HUES6 (cell line): ENCODE results near the gene USP17L13.
"Not testable (repeated sequence)": the region's sequence is repeated elsewhere in the genome, so short reads cannot be mapped to it uniquely, and the experiment has no call there.

Source experiments
- H3K27ac ChIP-seq: 2 replicates; pipeline ENCODE4 v1.7.0; 2013; ENCODE audit warnings: low read depth, mild to moderate bottlenecking, low read length, inconsistent platforms
- H3K27me3 ChIP-seq: 2 replicates; pipeline ENCODE4 v1.6.1; 2013; ENCODE audit warnings: low read length; ENCODE audit not compliant: control insufficient read depth, insufficient read depth
- H3K36me3 ChIP-seq: 2 replicates; pipeline ENCODE4 v1.6.1; 2013; ENCODE audit warnings: low read length; ENCODE audit not compliant: control insufficient read depth, insufficient read depth
- H3K4me1 ChIP-seq: 2 replicates; pipeline ENCODE4 v1.6.1; 2013; ENCODE audit warnings: low read length; ENCODE audit not compliant: control insufficient read depth, insufficient read depth
- H3K4me3 ChIP-seq: 2 replicates; pipeline ENCODE4 v1.5.1; 2013; ENCODE audit warnings: low read depth, low read length
- H3K9ac ChIP-seq: one replicate; pipeline ENCODE4 v1.6.1; 2013; ENCODE audit warnings: mild to moderate bottlenecking, low read length
- H3K9me3 ChIP-seq: 2 replicates; pipeline ENCODE4 v1.6.1; 2013; ENCODE audit warnings: low read depth, low read length; ENCODE audit not compliant: control insufficient read depth, insufficient read depth

The USP17L13 gene

GRCh38 chr4:9224596-9224995, at the start of gene USP17L13:
Gene USP17L13 (plus strand): TSS chr4:9224896. CDS start chr4:9224896, 0 bp downstream.
- H3K27me3 ChIP-seq, H3K4me3 ChIP-seq, H3K4me1 ChIP-seq, H3K27ac ChIP-seq, H3K9ac ChIP-seq, H3K36me3 ChIP-seq, H3K9me3 ChIP-seq: not testable (repeated sequence)

GRCh38 chr4:9210357-9210756, 14.3 kb upstream of the USP17L13 start, which contains the start of gene USP17L10:
Gene USP17L10 (plus strand): TSS chr4:9210657. CDS start chr4:9210657, 0 bp downstream.
- H3K27ac ChIP-seq, H3K9ac ChIP-seq, H3K27me3 ChIP-seq, H3K4me3 ChIP-seq, H3K36me3 ChIP-seq, H3K9me3 ChIP-seq, H3K4me1 ChIP-seq: not testable (repeated sequence)

GRCh38 chr4:9214701-9215100, 10.0 kb upstream of the USP17L13 start:
- H3K4me3 ChIP-seq, H3K27ac ChIP-seq, H3K36me3 ChIP-seq, H3K9ac ChIP-seq, H3K4me1 ChIP-seq, H3K27me3 ChIP-seq, H3K9me3 ChIP-seq: not testable (repeated sequence)

- not testable (repeated sequence) for H3K4me1 ChIP-seq, H3K4me3 ChIP-seq, H3K9ac ChIP-seq, H3K36me3 ChIP-seq, H3K27ac ChIP-seq, H3K27me3 ChIP-seq, H3K9me3 ChIP-seq
These were observed 9.6 kb upstream of the USP17L13 start, which contains the start of gene USP17L11 for GRCh38 chr4:9215105-9215504. Gene USP17L11 (plus strand): TSS chr4:9215405. CDS start chr4:9215405, 0 bp downstream.

- not testable (repeated sequence) for H3K27ac ChIP-seq, H3K4me3 ChIP-seq, H3K4me1 ChIP-seq, H3K9me3 ChIP-seq, H3K36me3 ChIP-seq, H3K9ac ChIP-seq, H3K27me3 ChIP-seq
These were observed 4.8 kb upstream of the USP17L13 start, which contains the start of gene USP17L12 for GRCh38 chr4:9219852-9220251. Gene USP17L12 (plus strand): TSS chr4:9220152. CDS start chr4:9220152, 0 bp downstream.

- H3K9ac ChIP-seq, H3K4me3 ChIP-seq, H3K27ac ChIP-seq, H3K36me3 ChIP-seq, H3K27me3 ChIP-seq, H3K4me1 ChIP-seq, H3K9me3 ChIP-seq: not testable (repeated sequence)
These were observed 5.6 kb downstream of the USP17L13 start for GRCh38 chr4:9230249-9230648.

- H3K27me3 ChIP-seq, H3K27ac ChIP-seq, H3K9me3 ChIP-seq, H3K36me3 ChIP-seq, H3K9ac ChIP-seq, H3K4me1 ChIP-seq, H3K4me3 ChIP-seq: not testable (repeated sequence)
These were observed 9.4 kb downstream of the USP17L13 start, which contains the start of gene USP17L15 for GRCh38 chr4:9234085-9234484. Gene USP17L15 (plus strand): TSS chr4:9234385. CDS start chr4:9234385, 0 bp downstream.

- not testable (repeated sequence) for H3K4me3 ChIP-seq, H3K36me3 ChIP-seq, H3K27me3 ChIP-seq, H3K4me1 ChIP-seq, H3K27ac ChIP-seq, H3K9me3 ChIP-seq, H3K9ac ChIP-seq
These were observed 13.8 kb downstream of the USP17L13 start for GRCh38 chr4:9238461-9238860.

GRCh38 chr4:9243579-9243978, 18.9 kb downstream of the USP17L13 start, which contains the start of gene USP17L17:
Gene USP17L17 (plus strand): TSS chr4:9243879. CDS start chr4:9243879, 0 bp downstream.
- not testable (repeated sequence) for H3K4me1 ChIP-seq, H3K27me3 ChIP-seq, H3K4me3 ChIP-seq, H3K9me3 ChIP-seq, H3K27ac ChIP-seq, H3K36me3 ChIP-seq, H3K9ac ChIP-seq

- H3K36me3 ChIP-seq, H3K9ac ChIP-seq, H3K9me3 ChIP-seq, H3K27me3 ChIP-seq, H3K27ac ChIP-seq, H3K4me1 ChIP-seq, H3K4me3 ChIP-seq: not testable (repeated sequence)
These were observed 23.4 kb downstream of the USP17L13 start, which contains the start of gene USP17L18 for GRCh38 chr4:9247953-9248680. Gene USP17L18 (plus strand): TSS chr4:9248630. CDS start chr4:9248630, 0 bp downstream.

GRCh38 chr4:9253078-9253477, 28.4 kb downstream of the USP17L13 start, which contains the start of gene USP17L19:
Gene USP17L19 (plus strand): TSS chr4:9253378. CDS start chr4:9253378, 0 bp downstream.
- not testable (repeated sequence) for H3K36me3 ChIP-seq, H3K4me1 ChIP-seq, H3K27me3 ChIP-seq, H3K9me3 ChIP-seq, H3K27ac ChIP-seq, H3K4me3 ChIP-seq, H3K9ac ChIP-seq
